Measurements from ENCODE around the gene BIVM.

DNA sequence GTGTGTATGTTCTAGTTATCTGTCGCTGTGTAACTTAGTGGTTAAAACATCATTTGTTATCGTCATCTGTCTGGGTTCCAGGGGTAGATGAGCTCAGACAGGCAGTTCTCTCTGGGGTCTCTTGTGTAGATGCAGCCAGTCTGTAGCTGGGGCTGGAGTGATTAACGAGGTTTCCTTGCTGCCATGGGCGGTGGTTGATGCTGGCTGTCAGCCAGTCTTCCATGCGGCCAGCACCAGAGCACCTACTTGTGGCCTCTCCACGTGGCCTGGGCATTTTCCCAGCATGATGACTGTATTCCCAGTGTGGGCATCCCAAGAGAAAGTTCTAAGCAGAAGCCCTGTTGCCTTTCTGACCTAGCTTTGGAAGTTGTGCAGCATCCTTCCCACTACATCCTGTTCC is 57.6 kb downstream of the BIVM start:
- TF ChIP-seq, protein P1, sequence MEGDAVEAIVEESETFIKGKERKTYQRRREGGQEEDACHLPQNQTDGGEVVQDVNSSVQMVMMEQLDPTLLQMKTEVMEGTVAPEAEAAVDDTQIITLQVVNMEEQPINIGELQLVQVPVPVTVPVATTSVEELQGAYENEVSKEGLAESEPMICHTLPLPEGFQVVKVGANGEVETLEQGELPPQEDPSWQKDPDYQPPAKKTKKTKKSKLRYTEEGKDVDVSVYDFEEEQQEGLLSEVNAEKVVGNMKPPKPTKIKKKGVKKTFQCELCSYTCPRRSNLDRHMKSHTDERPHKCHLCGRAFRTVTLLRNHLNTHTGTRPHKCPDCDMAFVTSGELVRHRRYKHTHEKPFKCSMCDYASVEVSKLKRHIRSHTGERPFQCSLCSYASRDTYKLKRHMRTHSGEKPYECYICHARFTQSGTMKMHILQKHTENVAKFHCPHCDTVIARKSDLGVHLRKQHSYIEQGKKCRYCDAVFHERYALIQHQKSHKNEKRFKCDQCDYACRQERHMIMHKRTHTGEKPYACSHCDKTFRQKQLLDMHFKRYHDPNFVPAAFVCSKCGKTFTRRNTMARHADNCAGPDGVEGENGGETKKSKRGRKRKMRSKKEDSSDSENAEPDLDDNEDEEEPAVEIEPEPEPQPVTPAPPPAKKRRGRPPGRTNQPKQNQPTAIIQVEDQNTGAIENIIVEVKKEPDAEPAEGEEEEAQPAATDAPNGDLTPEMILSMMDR (IDR thresholded peaks at IDR 0.05): no peak
- no peak for TF ChIP-seq ZFX (IDR thresholded peaks at IDR 0.05; ENCODE audit: borderline replicate concordance)

Data from 22Rv1 (cell line).